ENCODE data around the gene PDE2A. TPM values are rescaled to one million over a fixed set of nuclear protein-coding genes. Genes with fewer than 3 reads are reported as not detected.

PDE2A gene
- total RNA-seq, 3 donors from 2014 or later = 23.7 to 85.9 (median 67.0) TPM

- TF ChIP-seq, protein P1, sequence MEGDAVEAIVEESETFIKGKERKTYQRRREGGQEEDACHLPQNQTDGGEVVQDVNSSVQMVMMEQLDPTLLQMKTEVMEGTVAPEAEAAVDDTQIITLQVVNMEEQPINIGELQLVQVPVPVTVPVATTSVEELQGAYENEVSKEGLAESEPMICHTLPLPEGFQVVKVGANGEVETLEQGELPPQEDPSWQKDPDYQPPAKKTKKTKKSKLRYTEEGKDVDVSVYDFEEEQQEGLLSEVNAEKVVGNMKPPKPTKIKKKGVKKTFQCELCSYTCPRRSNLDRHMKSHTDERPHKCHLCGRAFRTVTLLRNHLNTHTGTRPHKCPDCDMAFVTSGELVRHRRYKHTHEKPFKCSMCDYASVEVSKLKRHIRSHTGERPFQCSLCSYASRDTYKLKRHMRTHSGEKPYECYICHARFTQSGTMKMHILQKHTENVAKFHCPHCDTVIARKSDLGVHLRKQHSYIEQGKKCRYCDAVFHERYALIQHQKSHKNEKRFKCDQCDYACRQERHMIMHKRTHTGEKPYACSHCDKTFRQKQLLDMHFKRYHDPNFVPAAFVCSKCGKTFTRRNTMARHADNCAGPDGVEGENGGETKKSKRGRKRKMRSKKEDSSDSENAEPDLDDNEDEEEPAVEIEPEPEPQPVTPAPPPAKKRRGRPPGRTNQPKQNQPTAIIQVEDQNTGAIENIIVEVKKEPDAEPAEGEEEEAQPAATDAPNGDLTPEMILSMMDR (IDR thresholded peaks at IDR 0.05) = peak in 2 of 3 donors; percentile 28 to 44
- no peak for TF ChIP-seq POLR2A (IDR thresholded peaks at IDR 0.05)
- no peaks in the 10 kb centered on the region for H3K9me3 ChIP-seq
- peaks cover 3 to 5% of the 10 kb centered on the region in 2 donors for H3K4me1 ChIP-seq
- H3K36me3 ChIP-seq = no peaks in the 10 kb centered on the region
- H3K27me3 ChIP-seq = peaks cover 6 to 47% of the 10 kb centered on the region in 2 donors
- peak overlapping the region in 2 of 3 donors; percentile 42 to 65 for H3K4me3 ChIP-seq
- intact Hi-C loops (cut with DNase I; ENCODE audit: low total_unique reads) = no loop called here
- no peak for DNase-seq (ENCODE audit: low spot score in 2 of 2)
- H3K27ac ChIP-seq = no peak overlapping the region
Observed at GRCh38 chr11:72589802-72590761, 84.1 kb downstream of the PDE2A start.

- no peaks in the 10 kb centered on the region for H3K9me3 ChIP-seq
- H3K4me3 ChIP-seq = no peak overlapping the region
- no peak for TF ChIP-seq POLR2AphosphoS5 (IDR thresholded peaks at IDR 0.05)
- no peak for TF ChIP-seq POLR2A (IDR thresholded peaks at IDR 0.05)
- TF ChIP-seq, protein P1 (IDR thresholded peaks at IDR 0.05) = no peak
- intact Hi-C loops (cut with DNase I; ENCODE audit: low total_unique reads) = no loop called here
- H3K27ac ChIP-seq = no peak overlapping the region
- H3K27me3 ChIP-seq = peaks cover 6 to 57% of the 10 kb centered on the region in 2 donors
- no peaks in the 10 kb centered on the region for H3K36me3 ChIP-seq
- DNase-seq (ENCODE audit: low spot score in 2 of 2) = no peak
- H3K4me1 ChIP-seq = peaks cover 3 to 11% of the 10 kb centered on the region in 2 donors
Observed at GRCh38 chr11:72588421-72589410, 85.5 kb downstream of the PDE2A start.

GRCh38 chr11:72587696-72588095 is 86.5 kb downstream of the PDE2A start:
- H3K9me3 ChIP-seq = no peaks in the 10 kb centered on the region
- peaks cover 3 to 11% of the 10 kb centered on the region in 2 donors for H3K4me1 ChIP-seq
- intact Hi-C loops (cut with DNase I; ENCODE audit: low total_unique reads) = no loop called here
- DNase-seq (ENCODE audit: low spot score in 2 of 2) = no peak
- TF ChIP-seq POLR2A (IDR thresholded peaks at IDR 0.05) = no peak
- TF ChIP-seq, protein P1 (IDR thresholded peaks at IDR 0.05) = no peak
- no peak for TF ChIP-seq POLR2AphosphoS5 (IDR thresholded peaks at IDR 0.05)
- no peak overlapping the region for H3K4me3 ChIP-seq
- H3K27me3 ChIP-seq = peaks cover 6 to 57% of the 10 kb centered on the region in 2 donors
- no peaks in the 10 kb centered on the region for H3K36me3 ChIP-seq
- H3K27ac ChIP-seq = no peak overlapping the region

DNA sequence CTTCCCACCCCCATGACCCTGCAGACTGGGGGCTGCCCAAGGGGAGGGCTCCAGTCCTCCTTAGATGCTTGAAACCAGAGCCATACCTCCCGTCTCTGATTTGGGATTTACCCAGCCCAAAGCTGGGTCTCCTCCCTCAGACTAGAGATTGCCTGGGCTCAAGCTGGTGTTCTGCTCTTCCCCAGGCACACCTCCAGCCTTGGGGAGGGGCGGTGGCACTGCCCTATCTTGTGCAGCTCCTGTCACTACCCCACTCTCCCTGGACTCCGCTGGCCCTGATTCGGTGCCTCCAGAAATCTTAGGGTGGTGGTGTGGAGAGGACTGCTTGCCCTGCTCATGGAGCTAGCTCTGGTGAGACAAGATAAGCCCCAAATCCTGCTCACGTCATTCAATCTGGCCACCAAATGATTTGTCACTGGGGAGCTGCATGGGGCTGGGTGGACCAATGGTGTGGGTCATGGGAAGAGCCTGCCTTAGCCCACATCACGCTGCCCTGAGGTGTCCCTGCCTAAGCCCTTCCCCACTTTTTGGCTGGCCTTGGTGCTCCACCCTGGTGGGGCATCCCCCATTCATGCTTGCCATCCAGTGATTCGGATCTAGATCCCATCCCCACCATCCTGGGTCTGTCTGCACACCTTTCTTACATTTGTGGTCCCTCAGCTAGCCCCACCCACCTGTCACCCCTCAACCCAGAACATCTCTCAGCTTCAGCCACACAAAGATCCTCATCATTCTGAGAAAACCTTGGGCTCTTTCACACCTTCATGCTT is 87.7 kb downstream of the PDE2A start:
- H3K27me3 ChIP-seq = peaks cover 6 to 57% of the 10 kb centered on the region in 2 donors
- no peak overlapping the region for H3K4me3 ChIP-seq
- H3K36me3 ChIP-seq = no peaks in the 10 kb centered on the region
- no peak for DNase-seq (ENCODE audit: low spot score in 2 of 2)
- no peaks in the 10 kb centered on the region for H3K9me3 ChIP-seq
- peaks cover 3 to 11% of the 10 kb centered on the region in 2 donors for H3K4me1 ChIP-seq
- TF ChIP-seq, protein P1 (IDR thresholded peaks at IDR 0.05) = no peak
- TF ChIP-seq POLR2A (IDR thresholded peaks at IDR 0.05) = no peak
- no peak for TF ChIP-seq POLR2AphosphoS5 (IDR thresholded peaks at IDR 0.05)
- no peak overlapping the region for H3K27ac ChIP-seq
- intact Hi-C loops (cut with DNase I; ENCODE audit: low total_unique reads) = no loop called here

Data from breast epithelium (tissue), 4 donors.